GM21381 (cell line): ENCODE measurements around the gene CRTC3.
"Not testable (repeated sequence)": the region's sequence is repeated elsewhere in the genome, so short reads cannot be mapped to it uniquely, and the experiment has no call there.

ENCODE experiments used
- ATAC-seq: cut with Tn5 transposase; IDR thresholded peaks from one replicate; pipeline ENCODE4 v1.9.1; 2021; ENCODE audit warnings: mild to moderate bottlenecking, moderate library complexity; ENCODE audit not compliant: unreplicated experiment

The CRTC3 gene

GRCh38 chr15:90667073-90667754, 137.5 kb downstream of the CRTC3 start:
- ATAC-seq = no peak

- not testable (repeated sequence) for ATAC-seq
Observed at GRCh38 chr15:90667755-90668345, 138.1 kb downstream of the CRTC3 start.

GRCh38 chr15:90670631-90671030, 140.9 kb downstream of the CRTC3 start:
- not testable (repeated sequence) for ATAC-seq

- ATAC-seq = no peak
Observed at GRCh38 chr15:90671216-90671615, 141.5 kb downstream of the CRTC3 start.

- ATAC-seq = not testable (repeated sequence)
Observed at GRCh38 chr15:90673357-90673756, 143.6 kb downstream of the CRTC3 start.

GRCh38 chr15:90674476-90674875, 144.8 kb downstream of the CRTC3 start:
- no peak for ATAC-seq

GRCh38 chr15:90675464-90675863, 145.7 kb downstream of the CRTC3 start:
- ATAC-seq = no peak

- ATAC-seq = no peak
Observed at GRCh38 chr15:90677807-90678790, 148.4 kb downstream of the CRTC3 start.

- ATAC-seq = no peak
Observed at GRCh38 chr15:90679959-90680358, 150.2 kb downstream of the CRTC3 start.

- ATAC-seq = no peak
Observed at GRCh38 chr15:90680371-90680935, 150.7 kb downstream of the CRTC3 start.

- ATAC-seq = no peak
Observed at GRCh38 chr15:90681056-90681455, 151.3 kb downstream of the CRTC3 start.

- no peak for ATAC-seq
Observed at GRCh38 chr15:90681480-90681879, 151.8 kb downstream of the CRTC3 start.

GRCh38 chr15:90683371-90683770, 153.6 kb downstream of the CRTC3 start:
- no peak for ATAC-seq

- no peak for ATAC-seq
Observed at GRCh38 chr15:90683876-90684275, 154.2 kb downstream of the CRTC3 start.

GRCh38 chr15:90684281-90684680, 154.6 kb downstream of the CRTC3 start:
- ATAC-seq = no peak

GRCh38 chr15:90685591-90686434, 156.1 kb downstream of the CRTC3 start:
- ATAC-seq = peak; percentile 34

- ATAC-seq = peak; percentile 86
Observed at GRCh38 chr15:90686435-90687218, 156.9 kb downstream of the CRTC3 start.

GRCh38 chr15:90689326-90689961, 159.7 kb downstream of the CRTC3 start:
- ATAC-seq = not testable (repeated sequence)

GRCh38 chr15:90690585-90690984, 160.9 kb downstream of the CRTC3 start:
- ATAC-seq = no peak
